GM19397 (cell line): ENCODE measurements around the gene CSNK1D.
A peak's percentile ranks its signal among the peaks of the same experiment; 100 is the strongest.

Experiments used
- ATAC-seq: cut with Tn5 transposase; IDR thresholded peaks from one replicate; pipeline ENCODE4 v1.9.1; 2021; ENCODE audit warnings: mild to moderate bottlenecking, moderate library complexity; ENCODE audit not compliant: unreplicated experiment

The CSNK1D gene

DNA sequence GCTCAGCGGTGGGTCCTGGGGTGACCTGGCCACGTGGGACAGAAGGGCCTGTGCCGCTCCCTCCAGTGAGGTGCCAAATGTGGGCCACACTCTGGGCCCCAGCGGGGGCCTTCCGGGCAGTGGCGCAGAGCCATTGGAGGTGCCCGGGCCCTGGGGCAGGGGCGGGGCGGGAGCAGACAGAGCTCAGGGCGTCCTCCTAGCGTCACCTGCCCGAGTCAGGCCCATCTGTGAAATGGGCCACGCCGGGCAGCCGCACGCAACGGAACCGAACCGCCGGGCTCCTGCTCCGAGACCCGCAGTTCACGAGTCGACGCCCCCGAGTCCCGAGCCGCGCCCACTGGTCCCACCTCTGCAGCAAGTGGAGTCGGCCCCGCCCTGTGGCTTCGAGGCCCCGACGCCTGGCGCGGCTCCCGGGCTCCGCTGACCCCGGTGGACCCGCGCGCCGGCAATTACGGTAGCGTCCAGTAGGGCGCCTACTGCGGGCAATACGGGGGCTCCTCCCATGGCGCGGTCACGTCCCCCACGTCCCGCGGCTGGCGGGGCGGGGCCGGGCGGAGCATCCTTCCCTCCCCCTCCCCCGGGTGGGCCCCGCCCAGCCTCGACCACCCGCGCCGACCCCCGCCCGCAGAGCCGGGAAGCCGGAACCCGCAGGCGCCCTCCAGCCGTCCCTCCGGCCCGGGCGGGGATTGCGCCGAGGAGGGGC lies 42.7 kb downstream of the CSNK1D start:
- peak; percentile 29 for ATAC-seq

- no peak for ATAC-seq
These were observed 43.5 kb downstream of the CSNK1D start for GRCh38 chr17:82229698-82230608.

DNA sequence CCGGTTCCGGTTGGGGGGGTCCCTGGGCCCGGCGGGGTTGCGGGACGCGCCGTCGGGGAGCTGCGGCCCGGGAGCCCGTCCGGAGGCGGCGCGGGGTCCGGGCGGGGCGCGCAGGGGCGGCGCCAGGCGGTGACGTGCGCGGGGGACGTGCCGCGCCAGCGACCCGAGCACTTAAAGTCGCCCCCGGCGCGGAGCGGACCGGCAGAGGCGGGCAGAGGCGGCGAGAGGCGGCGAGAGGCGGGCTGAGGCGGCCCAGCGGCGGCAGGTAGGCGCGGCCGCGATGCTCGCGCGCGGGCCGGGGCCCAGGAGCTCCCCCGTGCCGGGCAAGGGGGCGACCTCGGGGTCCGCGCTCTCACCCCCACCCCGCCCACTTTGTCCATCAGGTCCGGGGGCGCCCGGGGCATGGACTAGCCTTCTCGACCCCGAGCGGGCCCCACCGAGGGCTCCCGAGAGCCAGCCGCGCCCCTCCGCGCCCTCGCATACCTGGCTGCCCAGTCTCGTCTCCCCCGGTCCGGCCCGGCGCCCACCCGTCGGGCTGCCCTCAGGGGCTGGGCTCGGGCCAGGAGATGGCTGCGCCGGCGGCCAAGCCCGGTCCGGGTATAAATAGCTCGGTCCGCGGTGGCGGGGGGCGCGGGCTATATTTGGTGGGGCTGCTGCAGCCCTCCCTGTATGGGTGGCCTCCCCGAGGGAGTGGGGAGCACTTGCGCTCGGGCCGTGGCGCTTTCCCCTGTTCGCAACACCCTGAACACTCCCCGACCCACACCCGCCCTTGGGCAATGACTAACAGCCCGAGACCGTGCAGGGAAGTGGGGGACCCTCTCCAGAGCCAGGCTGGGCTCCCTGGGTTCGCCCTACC lies 44.4 kb downstream of the CSNK1D start, which contains the start of gene SLC16A3:
TSS of gene SLC16A3 (plus strand) at position 201 of the 856 bp plus-strand sequence. CDS start 6,967 bp downstream, outside the sequence.
- ATAC-seq, result peak; percentile 55

DNA sequence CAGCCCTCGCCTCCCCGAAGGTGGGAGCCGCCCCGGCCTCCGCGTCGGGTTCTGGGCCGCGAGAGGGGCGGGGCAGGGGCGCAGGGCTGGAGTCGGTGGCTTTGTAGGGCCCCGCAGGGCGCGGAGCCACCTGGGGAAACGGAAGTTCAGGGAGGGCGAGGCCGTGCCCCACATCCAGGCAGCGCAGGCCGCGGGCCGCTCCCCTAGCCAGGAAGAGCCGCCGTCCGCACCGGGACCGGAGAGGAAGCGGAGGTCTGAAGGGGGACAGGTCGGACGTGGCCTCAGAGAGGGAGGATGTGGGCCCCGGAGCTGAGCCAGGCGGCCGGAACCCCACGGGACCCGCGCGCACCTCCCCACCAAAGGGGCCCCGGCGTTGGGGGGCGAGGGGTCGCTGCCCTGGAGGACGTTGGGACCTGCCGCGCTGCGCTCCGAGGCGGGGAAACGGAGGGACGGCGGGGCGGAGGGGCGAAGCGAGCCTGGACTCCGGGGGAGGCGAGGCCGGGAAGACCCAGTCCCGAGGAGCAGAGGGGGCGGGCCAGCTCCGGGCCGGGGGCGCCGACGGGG lies 45.1 kb downstream of the CSNK1D start:
- ATAC-seq, result peak; percentile 27

DNA sequence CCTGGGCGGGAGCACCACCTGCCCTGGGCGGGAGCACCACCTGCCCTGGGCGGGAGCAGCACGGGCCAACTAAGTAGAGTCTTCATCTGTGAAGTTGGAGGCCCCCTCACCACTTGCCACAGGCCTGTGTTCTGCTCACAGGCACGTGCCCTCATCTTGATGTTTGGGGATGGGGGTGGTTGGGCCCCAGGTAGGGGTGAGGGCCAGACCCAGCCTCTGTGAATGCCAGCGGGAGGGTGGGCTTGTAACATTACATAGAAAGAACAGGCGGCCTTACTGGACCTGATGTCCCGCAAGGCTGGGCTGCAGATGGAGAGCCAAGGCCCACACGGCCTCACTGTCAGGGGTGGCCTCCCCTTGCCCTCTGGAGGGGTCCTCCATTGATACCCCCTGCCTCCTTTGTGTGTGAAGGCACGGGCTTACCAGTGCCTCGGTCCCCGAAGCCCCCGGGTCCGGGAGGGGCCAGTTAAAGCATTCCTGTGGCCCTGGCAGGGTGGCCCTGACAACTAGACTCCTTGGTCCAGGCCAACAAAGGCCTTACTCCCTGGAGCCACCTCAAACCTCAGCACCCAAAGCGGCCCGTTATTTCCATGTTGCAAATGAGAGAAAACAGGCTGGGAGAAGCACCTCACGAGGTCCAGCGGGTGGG lies 45.7 kb downstream of the CSNK1D start:
- ATAC-seq, result no peak

DNA sequence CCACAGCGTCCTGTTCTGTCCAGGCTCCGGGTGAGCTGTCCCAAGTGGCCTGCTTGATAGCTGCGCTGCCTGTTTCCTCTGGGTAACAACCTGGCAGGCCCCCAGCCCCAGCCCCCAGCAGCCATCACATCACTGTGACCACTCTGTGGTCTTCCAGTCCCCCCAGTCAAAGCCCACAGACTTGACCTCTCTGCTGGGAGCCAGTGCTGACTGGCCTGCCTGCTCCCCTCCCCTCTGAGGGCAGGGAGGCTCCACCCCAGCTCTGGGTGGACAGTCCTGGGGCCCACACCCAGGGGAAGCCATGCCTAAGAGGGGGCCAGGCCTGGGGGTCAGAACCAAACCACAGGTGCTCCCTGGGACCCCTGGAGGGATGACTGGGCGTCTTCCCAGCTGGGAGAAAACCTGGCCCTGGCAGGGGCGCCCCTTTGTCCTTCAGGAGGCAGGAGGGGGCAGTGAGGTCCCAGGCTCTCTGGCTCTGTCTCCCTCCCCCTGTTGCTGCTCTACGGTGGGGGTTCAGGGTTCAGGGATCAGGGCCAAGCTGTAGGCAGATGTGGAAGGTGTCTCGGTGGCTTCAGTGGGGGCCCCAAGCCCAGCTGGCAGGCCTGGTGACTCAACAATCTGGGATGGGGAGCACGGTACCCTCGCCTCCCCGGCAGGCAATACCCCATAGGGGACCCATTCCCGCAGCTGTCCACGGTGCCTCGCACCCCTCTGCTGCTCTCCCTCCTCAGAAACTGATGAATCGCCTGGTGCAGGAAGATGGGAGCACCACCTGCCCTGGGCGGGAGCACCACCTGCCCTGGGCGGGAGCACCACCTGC lies 46.5 kb downstream of the CSNK1D start:
- ATAC-seq, result no peak

DNA sequence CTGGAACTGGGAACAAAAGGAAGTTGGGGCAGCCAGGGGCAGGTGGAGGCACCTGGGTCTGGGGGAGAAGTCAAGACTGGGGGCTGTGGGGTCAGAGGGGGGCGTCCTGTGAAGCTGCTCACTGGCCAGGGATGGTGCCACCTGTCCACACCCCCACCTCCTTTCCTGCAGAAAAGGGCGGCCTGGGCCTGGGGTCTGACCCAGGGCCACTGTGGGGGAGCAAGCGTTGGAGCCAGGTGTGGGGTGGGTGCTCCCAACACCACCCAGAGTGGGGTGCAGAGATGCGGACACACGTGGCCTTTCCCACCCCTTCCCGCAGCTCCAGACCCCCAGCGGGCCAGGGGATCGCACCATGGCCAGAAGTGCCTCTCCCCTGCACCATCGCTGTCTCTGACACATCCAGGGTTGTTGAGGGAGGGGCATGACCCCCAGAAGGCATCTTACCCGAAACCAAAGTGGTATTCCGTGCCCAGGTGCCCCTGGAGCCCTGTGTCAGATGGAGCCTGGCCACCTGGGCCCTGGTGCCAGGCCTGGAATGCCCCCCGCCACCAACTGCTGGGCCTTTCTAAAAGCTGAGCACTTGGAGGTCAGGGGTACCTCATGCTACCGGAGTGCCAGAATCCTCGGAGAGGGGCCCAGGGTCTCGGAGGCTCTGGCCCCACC lies 47.2 kb downstream of the CSNK1D start:
- no peak for ATAC-seq

- ATAC-seq, result no peak
These were observed 48.0 kb downstream of the CSNK1D start for GRCh38 chr17:82225368-82226029.

- no peak for ATAC-seq
These were observed 48.8 kb downstream of the CSNK1D start for GRCh38 chr17:82224666-82225065.

GRCh38 chr17:82223517-82223916 lies 50.0 kb downstream of the CSNK1D start:
- ATAC-seq, result no peak

- ATAC-seq, result no peak
These were observed 50.7 kb downstream of the CSNK1D start for GRCh38 chr17:82222816-82223215.

DNA sequence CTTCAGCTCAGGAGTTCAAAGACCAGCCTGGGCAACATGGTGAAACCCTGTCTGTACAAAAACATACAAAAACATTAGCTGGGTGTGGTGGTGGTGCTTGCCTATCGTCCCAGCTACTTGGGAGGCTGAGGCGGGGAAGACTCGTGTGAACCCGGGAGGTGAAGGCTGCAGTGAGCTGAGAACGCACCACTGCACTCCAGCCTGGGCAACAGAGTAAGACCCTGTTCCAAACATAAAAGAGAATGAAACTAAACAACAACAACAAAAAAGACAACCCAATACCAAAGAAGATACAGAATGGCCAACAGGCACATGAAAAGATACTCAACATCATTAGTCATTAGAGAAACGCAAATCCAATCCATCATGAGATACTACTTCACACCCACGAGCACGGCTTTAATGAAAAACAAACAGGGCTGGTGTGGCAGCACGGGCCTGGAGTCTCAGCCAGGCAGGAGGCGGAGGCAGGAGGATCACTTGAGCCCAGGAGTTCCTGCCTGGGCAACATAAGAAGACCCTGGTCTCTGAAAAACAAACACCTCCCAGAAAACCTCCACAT lies 52.1 kb downstream of the CSNK1D start:
- ATAC-seq, result no peak

GRCh38 chr17:82219753-82220709 lies 53.5 kb downstream of the CSNK1D start:
- no peak for ATAC-seq

GRCh38 chr17:82219083-82219482 lies 54.4 kb downstream of the CSNK1D start:
- ATAC-seq, result no peak

DNA sequence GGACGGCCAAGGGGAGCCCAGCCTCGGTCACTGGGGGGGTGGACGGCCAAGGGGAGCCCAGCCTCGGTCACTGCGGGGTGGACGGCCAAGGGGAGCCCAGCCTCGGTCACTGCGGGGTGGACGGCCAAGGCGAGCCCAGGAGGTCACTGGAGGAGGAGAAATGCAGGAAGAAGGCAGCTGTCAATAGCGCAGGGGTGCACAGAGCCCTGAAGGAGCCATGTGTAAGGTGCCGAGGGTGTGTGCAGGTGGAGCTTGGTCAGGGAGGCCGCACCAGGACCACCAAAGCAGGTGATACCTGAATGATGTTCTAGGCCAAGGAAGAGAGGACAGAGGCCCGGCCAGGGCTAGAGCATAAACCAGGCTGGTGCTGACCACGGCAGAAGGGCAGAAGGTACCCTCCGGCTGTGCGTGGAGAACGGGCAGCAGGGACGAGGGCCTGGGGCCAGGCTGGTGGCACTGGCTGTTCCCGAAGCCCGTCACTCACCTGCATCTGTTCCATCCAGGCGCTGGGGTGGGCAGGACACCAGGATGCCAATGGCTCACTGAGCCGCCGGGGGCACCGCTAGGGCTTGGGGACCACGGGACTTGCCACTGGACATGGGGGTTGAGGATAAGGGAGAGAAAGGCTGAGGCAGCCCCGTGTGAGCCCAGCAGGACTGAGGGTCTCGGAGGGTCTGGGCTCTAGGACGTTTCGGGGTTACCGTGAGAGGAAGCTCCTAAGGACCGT lies 55.0 kb downstream of the CSNK1D start:
- no peak for ATAC-seq

DNA sequence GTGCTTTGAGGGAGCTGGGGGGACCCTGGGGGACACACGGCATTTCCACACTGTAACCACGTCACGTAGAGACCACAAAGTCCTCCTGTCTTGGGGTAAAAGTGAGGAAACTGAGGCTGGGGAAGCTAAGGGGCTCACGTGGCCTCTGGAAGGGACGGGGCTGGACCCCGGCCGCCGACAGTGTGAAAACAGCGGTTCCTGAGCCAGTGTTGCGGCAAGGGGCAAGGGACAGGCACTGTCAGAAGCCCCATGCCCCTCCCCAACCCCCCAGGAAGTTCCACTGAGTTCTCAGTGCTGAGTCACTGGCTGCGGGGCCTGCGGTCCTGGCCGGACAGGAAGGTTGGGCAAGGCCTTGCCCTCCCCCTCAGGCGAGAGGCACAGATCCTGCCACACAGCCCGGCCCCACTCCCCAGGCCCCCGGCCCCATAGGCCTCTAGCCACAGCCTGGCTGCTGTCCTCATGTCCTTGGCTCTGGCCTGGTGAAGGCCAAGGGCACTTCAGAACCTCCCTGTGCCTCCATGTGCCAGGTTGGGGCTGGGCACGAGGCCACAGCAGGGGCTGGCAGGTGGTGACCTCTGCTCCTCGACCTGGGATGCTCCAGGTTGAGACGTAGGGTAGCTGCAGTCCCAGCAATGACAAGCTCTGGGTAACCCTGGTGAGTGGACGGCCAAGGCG lies 55.8 kb downstream of the CSNK1D start:
- no peak for ATAC-seq
